H1 (cell line): ENCODE data around the gene SRRM4. TPM values are rescaled to one million over a fixed set of nuclear protein-coding genes. Genes with fewer than 3 reads are reported as not detected.

Experiments used
- CHD7 ChIP-seq: fragments of 300-600 bp; sonication (generic); IDR thresholded peaks from 2 replicates; pipeline ENCODE4 v1.7.1; 2012; ENCODE audit warnings: low read length, moderate library complexity, mild to moderate bottlenecking, inconsistent platforms; ENCODE audit not compliant: insufficient replicate concordance
- FOSL1 ChIP-seq: IDR thresholded peaks from 2 replicates; pipeline ENCODE4 v1.6.1; 2011; ENCODE audit warnings: mild to moderate bottlenecking, low read depth, low read length, moderate library complexity; ENCODE audit not compliant: insufficient read depth
- GTF2F1 ChIP-seq: IDR thresholded peaks from 2 replicates; pipeline ENCODE4 v1.6.1; 2012; ENCODE audit warnings: low read depth, low read length, improper control_type of control experiment, borderline replicate concordance
- HDAC6 ChIP-seq: IDR thresholded peaks from one replicate; pipeline ENCODE4 v1.7.1; 2012; ENCODE audit warnings: low read depth, mild to moderate bottlenecking, inconsistent platforms, low read length, moderate library complexity
- RAD21 ChIP-seq, 2 experiments: IDR thresholded peaks in 1 of 2; conservative IDR thresholded peaks in 1 of 2; 2 replicates each; pipeline ENCODE4 v1.6.1; 2011; ENCODE audit warnings: low read depth in 2 of 2, low read length in 2 of 2, improper control_type of control experiment in 1 of 2, inconsistent platforms in 1 of 2, mild to moderate bottlenecking in 1 of 2, moderate library complexity in 1 of 2
- YY1 ChIP-seq: IDR thresholded peaks from 2 replicates; pipeline ENCODE4 v1.6.1; 2011; ENCODE audit warnings: low read depth, mild to moderate bottlenecking, low read length
- polyA plus RNA-seq, 7 experiments: library from polyadenylated mRNA; depleted of rRNA in 3 of 7; stranded (reverse) in 5 of 7; unstranded in 2 of 7; fragments of >200 nt in 5 of 7; fragments of 200-250 nt in 2 of 7; gene quantifications; 1 replicate in 5 of 7; 2 replicates in 1 of 7; 4 replicates in 1 of 7; pipeline versions ENCODE4 v1.2.1 to v1.2.3, GENCODE V29; 2011 to 2013; ENCODE audit warnings: missing spikeins in 2 of 7, mixed read lengths in 2 of 7
- total RNA-seq: library from RNA; stranded (reverse); fragmentation: NEBNext Ultra II Directional; extraction: Animal tissue kit (Norgen Biotek cat#: 25700); gene quantifications from 2 replicates; pipeline ENCODE4 v1.2.1, GENCODE V29; 2021

SRRM4 gene
- total and polyA plus RNA-seq, 2 of the 8 experiments (the other 6 are each of a cell fraction or from before 2014, with no cell fraction given) = 0.53 to 1.1 TPM

DNA sequence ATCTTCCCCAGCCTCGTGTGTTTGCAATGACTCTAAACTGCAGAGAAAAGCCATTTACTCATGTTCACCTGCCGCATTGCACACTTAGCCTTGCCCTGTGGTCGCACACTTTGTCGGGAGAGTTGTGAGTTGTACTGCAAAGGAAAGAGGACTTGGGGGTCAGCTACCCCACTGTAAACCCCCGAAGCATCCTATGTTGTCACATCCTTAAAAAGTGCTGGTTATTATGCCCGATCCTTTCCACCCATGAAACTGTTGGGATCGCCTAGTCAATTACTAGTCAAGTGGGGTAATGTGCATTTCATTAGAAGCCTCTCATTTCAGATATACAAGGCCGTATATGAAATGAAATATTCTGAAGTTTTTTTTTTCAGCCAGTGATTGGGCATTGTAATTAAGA, 98.2 kb downstream of the SRRM4 start (continued):
- TF ChIP-seq RAD21 (IDR thresholded peaks at IDR 0.05 in 1 of 2, conservative IDR thresholded peaks at IDR 0.05 in 1 of 2; ENCODE audit: low read depth in 2 of 2, low read length in 2 of 2) (no peak), CHD7 (no peak), GTF2F1 (no peak), HDAC6 (no peak), FOSL1 (no peak), YY1 (no peak)
